ENCODE measurements around the gene TNRC6B.

DNA sequence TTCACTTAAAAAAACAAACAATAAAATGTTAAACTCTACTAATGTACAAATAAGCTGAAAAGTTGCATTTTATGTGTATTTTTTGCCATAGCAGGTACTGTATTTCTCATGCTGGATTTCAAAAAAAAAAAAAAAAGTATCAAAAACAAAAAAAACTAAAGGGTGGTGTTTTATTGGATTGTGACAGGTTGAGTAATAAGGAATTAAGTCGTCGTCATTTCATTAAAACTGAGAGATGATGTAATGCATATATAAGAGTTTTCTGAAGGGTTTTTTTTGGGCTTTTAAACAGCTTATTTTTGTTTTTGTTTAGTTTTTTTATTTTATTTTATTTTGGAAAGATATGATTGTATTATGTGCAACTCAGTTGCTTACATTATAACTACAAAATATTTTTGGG lies 157.6 kb downstream of the TNRC6B start:
- TF ChIP-seq, protein P1, sequence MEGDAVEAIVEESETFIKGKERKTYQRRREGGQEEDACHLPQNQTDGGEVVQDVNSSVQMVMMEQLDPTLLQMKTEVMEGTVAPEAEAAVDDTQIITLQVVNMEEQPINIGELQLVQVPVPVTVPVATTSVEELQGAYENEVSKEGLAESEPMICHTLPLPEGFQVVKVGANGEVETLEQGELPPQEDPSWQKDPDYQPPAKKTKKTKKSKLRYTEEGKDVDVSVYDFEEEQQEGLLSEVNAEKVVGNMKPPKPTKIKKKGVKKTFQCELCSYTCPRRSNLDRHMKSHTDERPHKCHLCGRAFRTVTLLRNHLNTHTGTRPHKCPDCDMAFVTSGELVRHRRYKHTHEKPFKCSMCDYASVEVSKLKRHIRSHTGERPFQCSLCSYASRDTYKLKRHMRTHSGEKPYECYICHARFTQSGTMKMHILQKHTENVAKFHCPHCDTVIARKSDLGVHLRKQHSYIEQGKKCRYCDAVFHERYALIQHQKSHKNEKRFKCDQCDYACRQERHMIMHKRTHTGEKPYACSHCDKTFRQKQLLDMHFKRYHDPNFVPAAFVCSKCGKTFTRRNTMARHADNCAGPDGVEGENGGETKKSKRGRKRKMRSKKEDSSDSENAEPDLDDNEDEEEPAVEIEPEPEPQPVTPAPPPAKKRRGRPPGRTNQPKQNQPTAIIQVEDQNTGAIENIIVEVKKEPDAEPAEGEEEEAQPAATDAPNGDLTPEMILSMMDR (IDR thresholded peaks at IDR 0.05), result no peak
- TF ChIP-seq POLR2A (IDR thresholded peaks at IDR 0.05) (no peak), EP300 (IDR thresholded peaks at IDR 0.05) (no peak)

All from tibial nerve (tissue), 4 donors.